IMR-90 (cell line): ENCODE data around the gene PIEZO1. TPM values are rescaled to one million over a fixed set of nuclear protein-coding genes. Genes with fewer than 3 reads are reported as not detected.
A peak's percentile ranks its signal among the peaks of the same experiment; 100 is the strongest.

Experiments
- ATAC-seq: fragments of 200-7000 bp; cut with Tn5 transposase; 2 replicates; pipeline ENCODE4 v1.9.1; 2020; ENCODE audit warnings: low read depth, mild to moderate bottlenecking, moderate library complexity
- BruUV-seq: library from RNA; stranded (reverse); fragments of 400-500 nt; replicated peaks from 2 replicates; lab custom pipeline; 2021; lab: Mats Ljungman, UMichigan
- CTCF ChIA-PET: fragments of 300-600 bp; formaldehyde crosslinking; extraction: SDS; loops from one replicate; lab custom pipeline; 2021; ENCODE audit warnings: antibody characterized with exemption; lab: Yijun Ruan, JAX
- POLR2A ChIA-PET: fragments of 300-600 bp; sonication (Branson Sonifier 250); formaldehyde crosslinking; loops from one replicate; lab custom pipeline; 2022; ENCODE audit warnings: antibody characterized with exemption; ENCODE audit not compliant: unreplicated experiment; lab: Charles Lee
- DNase-seq: peaks from one replicate; pipeline ENCODE4 v3.0.0; 2013
- H2AFZ ChIP-seq: replicated peaks from 2 replicates; pipeline ENCODE3; 2013; ENCODE audit warnings: low read length, mild to moderate bottlenecking; ENCODE audit not compliant: poor library complexity
- H2AK5ac ChIP-seq: 2 replicates; pipeline ENCODE4 v1.6.1; 2013; ENCODE audit warnings: low read depth, low read length, inconsistent platforms
- H2AK9ac ChIP-seq: replicated peaks from 2 replicates; pipeline ENCODE3; 2013; ENCODE audit warnings: mild to moderate bottlenecking, low read depth, low read length, moderate library complexity; ENCODE audit not compliant: poor library complexity
- H2BK120ac ChIP-seq: 2 replicates; pipeline ENCODE4 v1.6.1; 2013; ENCODE audit warnings: low read depth, low read length, inconsistent platforms
- H2BK15ac ChIP-seq: 3 replicates; pipeline ENCODE4 v1.6.1; 2013; ENCODE audit warnings: low read depth, low read length, inconsistent platforms
- H2BK20ac ChIP-seq: 2 replicates; pipeline ENCODE4 v1.6.1; 2013; ENCODE audit warnings: low read depth, mild to moderate bottlenecking, inconsistent platforms, low read length, moderate library complexity
- H2BK5ac ChIP-seq: 2 replicates; pipeline ENCODE4 v1.6.1; 2013; ENCODE audit warnings: mild to moderate bottlenecking, low read depth, low read length, inconsistent platforms; ENCODE audit not compliant: poor library complexity, severe bottlenecking
- H3K14ac ChIP-seq: replicated peaks from 2 replicates; pipeline ENCODE4 v1.6.1; 2013; ENCODE audit warnings: low read depth, low read length, inconsistent platforms
- H3K18ac ChIP-seq: 2 replicates; pipeline ENCODE4 v1.6.1; 2013; ENCODE audit warnings: low read depth, low read length, control low read depth
- H3K23ac ChIP-seq: 2 replicates; pipeline ENCODE4 v1.6.1; 2013; ENCODE audit warnings: low read depth, low read length, inconsistent platforms
- H3K27ac ChIP-seq: 2 replicates; pipeline ENCODE4 v1.5.1; 2013; ENCODE audit warnings: mild to moderate bottlenecking, control low read depth, low read length; ENCODE audit not compliant: insufficient read depth
- H3K27me3 ChIP-seq: 2 replicates; pipeline ENCODE4 v1.6.1; 2013; ENCODE audit warnings: low read length; ENCODE audit not compliant: control insufficient read depth, insufficient read depth
- H3K36me3 ChIP-seq: 2 replicates; pipeline ENCODE4 v1.6.1; 2013; ENCODE audit warnings: low read length, mixed read lengths; ENCODE audit not compliant: control insufficient read depth, insufficient read depth
- H3K4ac ChIP-seq: 2 replicates; pipeline ENCODE4 v1.6.1; 2013; ENCODE audit warnings: low read depth, low read length, inconsistent platforms
- H3K4me1 ChIP-seq: 2 replicates; pipeline ENCODE4 v1.6.1; 2013; ENCODE audit warnings: low read length, mixed read lengths; ENCODE audit not compliant: control insufficient read depth, insufficient read depth
- H3K4me2 ChIP-seq: 2 replicates; pipeline ENCODE4 v1.6.1; 2013; ENCODE audit warnings: low read depth, mild to moderate bottlenecking, control low read depth, low read length, moderate library complexity
- H3K4me3 ChIP-seq: 2 replicates; pipeline ENCODE4 v1.5.1; 2013; ENCODE audit warnings: low read depth, mild to moderate bottlenecking, control low read depth, low read length, moderate library complexity; ENCODE audit not compliant: insufficient read depth
- H3K56ac ChIP-seq: 2 replicates; pipeline ENCODE4 v1.6.1; 2013; ENCODE audit warnings: low read length, inconsistent platforms; ENCODE audit not compliant: insufficient read depth; ENCODE audit errors: extremely low read depth
- H3K79me1 ChIP-seq, 2 experiments: 2 replicates each; pipeline ENCODE4 v1.6.1; 2013; ENCODE audit warnings: low read length in 2 of 2, inconsistent platforms in 1 of 2, low read depth in 1 of 2
- H3K9ac ChIP-seq: 2 replicates; pipeline ENCODE4 v1.6.1; 2013; ENCODE audit warnings: low read depth, low read length, control low read depth
- H3K9me1 ChIP-seq: 2 replicates; pipeline ENCODE4 v1.6.1; 2013; ENCODE audit warnings: low read length, inconsistent platforms; ENCODE audit not compliant: insufficient read depth
- H3K9me3 ChIP-seq: 2 replicates; pipeline ENCODE4 v1.6.1; 2013; ENCODE audit warnings: low read length; ENCODE audit not compliant: control insufficient read depth, insufficient read depth
- H4K20me1 ChIP-seq: 2 replicates; pipeline ENCODE4 v1.6.1; 2013; ENCODE audit warnings: low read length, inconsistent platforms; ENCODE audit not compliant: insufficient read depth
- H4K5ac ChIP-seq: 2 replicates; pipeline ENCODE4 v1.6.1; 2013; ENCODE audit warnings: mild to moderate bottlenecking, low read depth, low read length, control low read depth
- H4K8ac ChIP-seq, 2 experiments: 2 replicates each; pipeline ENCODE4 v1.6.1; 2013; ENCODE audit warnings: low read depth in 2 of 2, low read length in 2 of 2, control low read depth in 1 of 2, inconsistent platforms in 1 of 2
- H4K91ac ChIP-seq: 2 replicates; pipeline ENCODE4 v1.6.1; 2013; ENCODE audit warnings: low read depth, low read length, inconsistent platforms; ENCODE audit not compliant: insufficient read depth
- BHLHE40 ChIP-seq: fragments of 150-350 bp; IDR thresholded peaks from 2 replicates; pipeline ENCODE4 v1.6.1; 2016; ENCODE audit warnings: mild to moderate bottlenecking, low read depth, low read length
- MXI1 ChIP-seq: IDR thresholded peaks from 2 replicates; pipeline ENCODE4 v1.6.1; 2012; ENCODE audit warnings: low read depth, mild to moderate bottlenecking, low read length, moderate library complexity, borderline replicate concordance
- RAD21 ChIP-seq: IDR thresholded peaks from 2 replicates; pipeline ENCODE4 v1.6.1; 2012; ENCODE audit warnings: low read length, improper control_type of control experiment
- RCOR1 ChIP-seq: IDR thresholded peaks from 2 replicates; pipeline ENCODE4 v1.6.1; 2012; ENCODE audit warnings: mild to moderate bottlenecking, low read length, improper control_type of control experiment; ENCODE audit not compliant: insufficient replicate concordance
- SMC3 ChIP-seq: fragments of 150-350 bp; IDR thresholded peaks from 2 replicates; pipeline ENCODE4 v1.6.1; 2016; ENCODE audit warnings: low read depth, mild to moderate bottlenecking, antibody characterized with exemption, low read length, moderate library complexity
- WGBS, 2 experiments: methylation state at CpG; one replicate each; pipeline versions ENCODE4 v1.1.5 to v1.1.7; 2013; ENCODE audit warnings: missing lambda C conversion rate in 2 of 2; ENCODE audit not compliant: insufficient read length in 1 of 2; ENCODE audit errors: extremely low coverage in 2 of 2; 5-methylcytosine and 5-hydroxymethylcytosine counted together
- dilution Hi-C: fragments of 300-500 bp; cut with HindIII; formaldehyde crosslinking; loops from one replicate; pipeline ENCODE4 v1.14.3; 2018; ENCODE audit warnings: low sequenced_read_pairs; ENCODE audit not compliant: unreplicated experiment
- in situ Hi-C: fragments of 300-500 bp; cut with MboI; formaldehyde crosslinking; loops from 3 replicates; pipeline ENCODE4 v1.14.3; 2019; ENCODE audit warnings: low sequenced_read_pairs, inconsistent platforms, mixed read lengths
- intact Hi-C: fragments of 100-400 bp; cut with micrococcal nuclease; formaldehyde crosslinking; loops from 2 replicates; pipeline ENCODE4 v1.10.0; 2022
- polyA plus RNA-seq, 3 experiments: library from polyadenylated mRNA; depleted of rRNA; stranded (reverse); fragments of >200 nt; gene quantifications; 2 replicates each; pipeline ENCODE4 v1.2.3, GENCODE V29; 2012; ENCODE audit warnings: low replicate concordance in 1 of 3
- total RNA-seq: library from RNA; depleted of rRNA; stranded (reverse); fragments of >200 nt; gene quantifications from 2 replicates; pipeline ENCODE4 v1.2.3, GENCODE V29; 2012
- TF ChIP-seq, protein P1 (sequence below): fragments of 150-350 bp; IDR thresholded peaks from 2 replicates; pipeline ENCODE4 v1.6.1; 2016; ENCODE audit warnings: low read depth, mild to moderate bottlenecking, low read length, moderate library complexity, borderline replicate concordance
- TF ChIP-seq, protein P2 (sequence below): conservative IDR thresholded peaks from 2 replicates; pipeline ENCODE4 v1.5.1; 2012; ENCODE audit warnings: mild to moderate bottlenecking, low read depth, low read length, improper control_type of control experiment

The PIEZO1 gene
- total and polyA plus RNA-seq, 2 of the 4 experiments (the other 2 are of a cell fraction) = 36.2 to 372 TPM

GRCh38 chr16:88754912-88755744 is 29.9 kb downstream of the PIEZO1 start:
- ChIA-PET CTCF (interaction anchor here (0.8 to 1.5 kb wide), 3 partner anchors 12 to 18 kb away, joined by 3 to 4 read pairs (median 3); no protein-coding TSS in a partner anchor), POLR2A (no interaction called here)
- H3K36me3 ChIP-seq = peaks cover 4% of the 10 kb centered on the region; the same call in 1 of the 2 replicates
- H4K20me1 ChIP-seq = peaks cover 93% of the 10 kb centered on the region
- 0 out of 2 replicates have a peak overlapping the region, but pooled peaks have one; percentile 6 for H2BK120ac ChIP-seq
- no peaks in the 10 kb centered on the region for H3K9me3 ChIP-seq
- H2AK5ac ChIP-seq = 0 out of 2 replicates have a peak overlapping the region, but pooled peaks have one; percentile 70
- H3K4me2 ChIP-seq = no peak overlapping the region
- no peak overlapping the region for H3K4me3 ChIP-seq
- peaks cover 32% of the 10 kb centered on the region for H3K4me1 ChIP-seq
- no peak overlapping the region for H4K91ac ChIP-seq
- H4K8ac ChIP-seq = no peak overlapping the region; a peak in 1 of 4 replicates
- H3K27me3 ChIP-seq = no peaks in the 10 kb centered on the region
- in situ Hi-C loops = no loop called here
- H3K27ac ChIP-seq = no peak overlapping the region; the same call in 1 of the 2 replicates
- no peak overlapping the region for H3K56ac ChIP-seq
- H3K9ac ChIP-seq = no peak overlapping the region
- intact Hi-C loops = no loop called here
- WGBS, 2 experiments = 72% methylated on average over 20 of the region's 42 CpGs; no CpG with 5 or more reads in 1 of the 2 experiments
- 0 out of 2 replicates have a peak overlapping the region, but pooled peaks have one; percentile 25 for H3K4ac ChIP-seq
- H3K79me1 ChIP-seq = peaks cover 25 to 87% of the 10 kb centered on the region in 2 experiments
- H3K14ac ChIP-seq = peak overlapping the region; percentile 4
- BruUV-seq = no TSS peak
- peak; percentile 30; the same call in 1 of the 2 replicates for ATAC-seq
- H2AK9ac ChIP-seq = peak overlapping the region; percentile 52
- dilution Hi-C loops = no loop called here
- TF ChIP-seq SMC3 (peak; percentile 13; the same call in 1 of the 2 replicates), RCOR1 (no peak), BHLHE40 (peak; percentile 98), MXI1 (0 out of 2 replicates have a peak, but pooled peaks have one; percentile 7), RAD21 (peak; percentile 28; the same call in 1 of the 2 replicates)
- TF ChIP-seq, protein P1, sequence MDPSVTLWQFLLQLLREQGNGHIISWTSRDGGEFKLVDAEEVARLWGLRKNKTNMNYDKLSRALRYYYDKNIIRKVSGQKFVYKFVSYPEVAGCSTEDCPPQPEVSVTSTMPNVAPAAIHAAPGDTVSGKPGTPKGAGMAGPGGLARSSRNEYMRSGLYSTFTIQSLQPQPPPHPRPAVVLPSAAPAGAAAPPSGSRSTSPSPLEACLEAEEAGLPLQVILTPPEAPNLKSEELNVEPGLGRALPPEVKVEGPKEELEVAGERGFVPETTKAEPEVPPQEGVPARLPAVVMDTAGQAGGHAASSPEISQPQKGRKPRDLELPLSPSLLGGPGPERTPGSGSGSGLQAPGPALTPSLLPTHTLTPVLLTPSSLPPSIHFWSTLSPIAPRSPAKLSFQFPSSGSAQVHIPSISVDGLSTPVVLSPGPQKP = no peak
- TF ChIP-seq, protein P2, sequence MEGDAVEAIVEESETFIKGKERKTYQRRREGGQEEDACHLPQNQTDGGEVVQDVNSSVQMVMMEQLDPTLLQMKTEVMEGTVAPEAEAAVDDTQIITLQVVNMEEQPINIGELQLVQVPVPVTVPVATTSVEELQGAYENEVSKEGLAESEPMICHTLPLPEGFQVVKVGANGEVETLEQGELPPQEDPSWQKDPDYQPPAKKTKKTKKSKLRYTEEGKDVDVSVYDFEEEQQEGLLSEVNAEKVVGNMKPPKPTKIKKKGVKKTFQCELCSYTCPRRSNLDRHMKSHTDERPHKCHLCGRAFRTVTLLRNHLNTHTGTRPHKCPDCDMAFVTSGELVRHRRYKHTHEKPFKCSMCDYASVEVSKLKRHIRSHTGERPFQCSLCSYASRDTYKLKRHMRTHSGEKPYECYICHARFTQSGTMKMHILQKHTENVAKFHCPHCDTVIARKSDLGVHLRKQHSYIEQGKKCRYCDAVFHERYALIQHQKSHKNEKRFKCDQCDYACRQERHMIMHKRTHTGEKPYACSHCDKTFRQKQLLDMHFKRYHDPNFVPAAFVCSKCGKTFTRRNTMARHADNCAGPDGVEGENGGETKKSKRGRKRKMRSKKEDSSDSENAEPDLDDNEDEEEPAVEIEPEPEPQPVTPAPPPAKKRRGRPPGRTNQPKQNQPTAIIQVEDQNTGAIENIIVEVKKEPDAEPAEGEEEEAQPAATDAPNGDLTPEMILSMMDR = peak; percentile 43
- peak; percentile 63 for DNase-seq
- no peak overlapping the region for H4K5ac ChIP-seq
- no peak overlapping the region for H2BK15ac ChIP-seq
- H2BK20ac ChIP-seq = no peak overlapping the region
- H3K23ac ChIP-seq = no peak overlapping the region
- peaks cover 24% of the 10 kb centered on the region for H3K9me1 ChIP-seq
- peak overlapping the region; percentile 14 for H2AFZ ChIP-seq
- no peak overlapping the region for H3K18ac ChIP-seq
- peak overlapping the region; percentile 59 for H2BK5ac ChIP-seq
